GM21390 (cell line): Measurements from ENCODE around the gene TMEM131.
"Not testable (repeated sequence)": the region's sequence is repeated elsewhere in the genome, so short reads cannot be mapped to it uniquely, and the experiment has no call there.

Experiments
- ATAC-seq: cut with Tn5 transposase; IDR thresholded peaks from one replicate; pipeline ENCODE4 v1.9.1; 2021; ENCODE audit not compliant: unreplicated experiment

TMEM131 gene

DNA sequence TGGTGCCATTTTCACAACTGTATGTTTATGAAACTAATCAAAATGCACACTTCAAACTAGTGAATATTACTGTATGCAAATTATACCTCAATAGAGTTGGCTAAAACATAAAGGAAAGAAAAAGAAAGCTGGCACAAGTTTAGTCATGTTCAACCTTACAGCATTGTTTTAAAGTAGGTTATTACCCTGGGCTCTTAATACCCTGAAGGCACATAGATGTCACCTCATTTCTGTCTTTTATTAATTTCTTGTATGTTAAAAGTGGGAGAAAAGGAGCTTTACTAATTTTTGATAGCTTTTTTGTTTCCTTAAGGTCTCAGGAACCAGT is 32.7 kb downstream of the TMEM131 start:
- ATAC-seq, result no peak

DNA sequence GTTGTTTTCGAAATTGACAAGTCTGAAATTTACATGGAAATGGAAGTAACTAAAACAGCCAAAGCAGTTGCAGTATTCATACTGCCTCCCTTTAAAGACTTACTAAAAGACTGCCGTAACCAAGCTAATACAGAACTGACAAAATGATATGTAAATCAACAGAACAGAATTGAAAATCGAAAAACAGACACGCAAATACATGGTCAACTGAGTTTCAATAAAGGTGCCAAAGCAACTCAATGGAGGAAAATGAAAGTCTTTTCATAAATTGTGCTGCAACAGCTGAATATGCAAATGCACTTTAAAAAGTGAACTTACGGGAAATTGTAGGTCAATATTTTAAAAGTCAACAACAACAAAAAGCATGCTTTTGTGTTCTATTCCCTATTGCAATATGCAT is 34.2 kb downstream of the TMEM131 start:
- ATAC-seq, result no peak

DNA sequence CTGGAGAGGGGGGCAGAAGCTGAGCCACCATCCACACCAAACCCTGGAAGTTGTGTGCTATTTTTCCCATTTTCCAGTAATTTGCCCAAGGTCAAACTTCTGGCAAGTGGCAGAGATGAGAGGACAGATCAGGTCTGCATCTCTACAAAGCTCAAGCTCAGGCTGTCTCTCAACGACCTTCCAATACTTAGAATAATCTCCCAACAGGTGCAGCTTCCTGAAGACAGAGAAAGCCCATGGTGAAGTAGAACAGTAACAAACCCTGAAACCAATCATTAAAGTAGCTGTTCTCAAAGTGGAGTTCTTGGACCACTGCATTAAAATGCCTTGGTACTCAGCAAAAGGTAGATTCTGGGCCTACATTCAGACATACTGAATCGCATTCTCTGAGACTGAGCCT is 37.6 kb downstream of the TMEM131 start:
- no peak for ATAC-seq

DNA sequence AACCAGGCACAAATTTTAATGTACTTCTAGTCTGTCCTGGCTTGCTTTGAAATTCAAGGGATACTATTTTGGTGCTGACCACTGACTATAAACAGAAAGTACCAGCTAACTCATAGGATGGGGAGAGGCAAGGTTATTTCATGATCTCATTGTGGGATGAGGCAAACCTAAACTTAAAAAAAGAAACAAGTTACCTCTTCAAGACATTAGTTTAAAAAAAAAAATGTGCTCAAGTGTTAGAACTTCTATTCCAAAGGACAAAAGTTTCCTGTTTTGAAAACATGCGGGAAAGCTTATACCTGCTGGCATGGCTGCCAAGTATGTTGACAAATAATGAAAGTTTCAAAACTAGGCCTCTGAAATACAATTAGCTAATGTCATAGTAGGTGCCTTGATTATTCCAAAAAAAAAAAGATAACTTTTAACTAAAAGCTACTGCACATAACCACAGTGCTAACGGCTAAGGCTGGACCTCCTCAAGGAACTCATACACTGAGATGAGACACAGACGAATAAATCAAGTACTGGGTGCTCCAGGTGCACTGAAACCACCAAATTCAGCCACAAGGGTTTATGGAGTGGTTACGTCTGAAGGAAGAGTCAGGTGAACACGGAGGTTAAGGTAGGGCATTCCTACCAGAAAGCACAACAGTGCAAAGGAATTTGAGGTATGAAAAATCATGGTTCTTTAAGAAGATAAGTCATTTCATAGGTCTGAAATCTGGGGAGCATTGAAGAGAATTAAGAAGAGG is 38.1 kb downstream of the TMEM131 start:
- ATAC-seq, result no peak

DNA sequence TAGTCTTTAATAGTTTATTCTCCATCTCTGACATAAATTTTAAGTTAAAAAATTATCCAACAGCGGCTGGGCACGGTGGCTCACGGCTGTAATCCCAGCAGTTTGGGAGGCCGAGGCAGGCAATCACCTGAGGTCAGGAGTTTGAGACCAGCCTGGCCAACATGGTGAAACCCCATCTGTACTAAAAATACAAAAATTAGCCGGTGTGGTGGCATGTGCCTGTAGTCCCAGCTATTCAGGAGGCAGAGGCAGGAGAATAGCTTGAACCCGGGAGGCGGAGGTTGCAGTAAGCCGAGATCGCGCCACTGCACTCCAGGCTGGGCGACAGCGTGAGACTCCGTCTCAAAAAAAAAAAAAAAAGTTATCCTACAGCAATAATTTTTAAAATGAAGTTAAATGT is 39.0 kb downstream of the TMEM131 start:
- ATAC-seq, result not testable (repeated sequence)

DNA sequence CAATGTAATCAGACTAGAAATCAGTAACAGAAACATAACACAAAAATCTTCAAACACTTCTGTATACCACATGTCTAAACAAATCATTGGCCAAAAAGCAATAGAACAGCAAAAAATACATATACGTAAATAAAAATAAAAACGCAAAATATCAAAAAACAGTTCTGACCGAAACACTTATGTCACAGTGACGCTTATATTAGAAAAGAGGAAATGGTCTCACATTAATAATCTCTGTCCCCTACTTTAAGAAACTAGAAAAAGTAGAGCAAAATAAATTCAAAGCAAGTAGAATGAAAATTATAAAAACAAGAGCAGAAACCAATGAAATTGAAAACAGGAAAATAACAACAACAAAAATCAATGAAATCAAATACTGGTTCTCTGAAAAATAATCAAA is 41.9 kb downstream of the TMEM131 start:
- ATAC-seq, result no peak

DNA sequence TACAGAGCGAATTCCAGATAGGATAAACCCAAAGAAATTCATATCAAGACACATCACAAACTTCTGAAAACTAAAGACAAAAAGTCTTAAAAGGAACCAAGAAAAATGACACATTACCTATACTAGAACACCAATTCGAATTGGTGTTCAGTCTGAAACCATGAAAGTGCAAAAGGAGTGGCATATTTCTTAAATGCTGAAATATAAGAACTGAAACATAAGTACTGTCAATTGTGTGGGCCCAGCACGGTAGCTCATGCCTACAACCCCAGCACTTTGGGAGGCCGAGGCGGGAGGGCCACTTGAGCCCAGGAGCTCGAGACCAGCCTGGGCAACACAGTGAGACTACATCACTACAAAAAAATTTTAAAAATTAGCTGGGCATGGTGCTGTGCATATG is 43.4 kb downstream of the TMEM131 start:
- ATAC-seq, result no peak

DNA sequence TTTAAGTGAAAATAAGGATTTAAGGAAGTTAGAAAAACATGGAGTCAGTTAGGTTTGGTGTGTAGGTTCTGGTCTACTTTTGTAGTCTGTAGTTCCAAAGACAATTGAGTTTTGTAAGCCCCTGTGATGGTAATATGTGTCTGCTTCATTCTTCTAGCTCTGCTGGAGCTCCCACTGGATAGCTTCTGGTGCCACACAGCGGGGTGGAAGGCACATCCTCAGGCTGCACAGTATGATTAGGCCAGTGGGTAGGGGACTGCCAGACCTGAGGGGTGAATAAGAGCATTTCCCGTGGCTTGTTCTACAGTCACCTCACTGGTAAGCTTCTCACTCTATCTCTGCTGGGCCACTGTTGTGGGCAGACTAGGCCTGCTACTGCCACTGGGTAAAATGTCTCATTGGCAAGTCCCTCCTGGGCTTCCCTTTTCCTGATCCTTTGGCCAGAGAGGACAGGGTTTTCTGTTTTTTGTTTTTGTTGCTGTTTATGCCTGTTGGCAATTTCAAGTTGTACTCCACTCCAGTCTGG is 44.5 kb downstream of the TMEM131 start:
- no peak for ATAC-seq

DNA sequence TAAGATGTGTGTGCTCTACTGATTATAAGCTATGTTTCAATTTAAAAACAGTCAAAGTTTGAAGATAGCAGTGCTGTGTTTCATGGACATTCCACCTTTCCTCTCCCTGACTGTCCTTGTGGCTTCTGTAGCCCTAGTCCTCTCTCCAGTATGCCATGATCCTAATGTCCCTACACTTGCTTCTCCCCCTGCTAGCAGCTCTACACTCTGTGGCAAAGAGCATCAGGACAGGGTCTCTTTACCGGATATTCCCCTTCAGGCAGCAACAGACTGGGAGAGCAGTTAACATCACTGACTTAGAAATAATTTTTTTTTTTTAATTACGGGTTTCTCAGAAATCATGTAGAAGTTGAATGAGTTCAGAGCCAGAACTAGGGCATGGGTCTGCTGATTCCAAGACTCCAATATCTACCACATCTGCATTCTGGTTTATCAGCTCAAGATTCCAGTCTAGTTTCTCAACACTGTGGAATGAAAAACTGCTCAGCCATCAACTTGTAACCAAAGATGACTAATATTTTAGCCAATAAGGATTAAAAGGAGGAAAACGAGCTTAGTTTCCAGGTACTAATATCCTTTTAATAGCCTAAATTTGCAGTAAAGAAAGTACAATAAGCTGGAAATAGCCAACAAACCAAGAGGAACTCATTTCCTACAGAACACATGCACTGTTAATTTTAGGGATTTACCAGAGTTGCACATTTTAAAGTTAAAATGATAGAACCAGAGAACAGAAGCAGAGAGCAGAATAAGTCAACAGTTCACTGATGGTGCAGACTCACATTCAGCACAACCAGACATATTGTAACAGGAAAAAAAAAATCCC is 45.2 kb downstream of the TMEM131 start:
- no peak for ATAC-seq

DNA sequence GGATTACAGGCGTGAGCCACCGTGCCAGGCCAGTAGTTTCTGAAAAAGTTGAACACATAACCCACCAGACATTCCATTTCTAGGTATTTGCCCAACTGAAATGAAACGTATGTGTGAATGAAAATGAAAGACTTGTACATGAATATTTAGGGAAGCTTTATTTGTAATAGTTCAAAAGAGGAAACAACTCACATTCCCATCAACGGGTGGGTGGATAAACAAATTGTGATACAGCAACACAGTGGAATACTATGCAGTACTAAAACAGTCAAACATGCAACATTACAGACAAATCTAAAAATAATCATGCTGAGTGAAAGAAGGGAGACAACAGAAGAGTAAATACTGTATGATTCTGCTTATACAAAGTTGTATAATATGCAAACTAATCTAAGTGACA is 46.8 kb downstream of the TMEM131 start:
- no peak for ATAC-seq

DNA sequence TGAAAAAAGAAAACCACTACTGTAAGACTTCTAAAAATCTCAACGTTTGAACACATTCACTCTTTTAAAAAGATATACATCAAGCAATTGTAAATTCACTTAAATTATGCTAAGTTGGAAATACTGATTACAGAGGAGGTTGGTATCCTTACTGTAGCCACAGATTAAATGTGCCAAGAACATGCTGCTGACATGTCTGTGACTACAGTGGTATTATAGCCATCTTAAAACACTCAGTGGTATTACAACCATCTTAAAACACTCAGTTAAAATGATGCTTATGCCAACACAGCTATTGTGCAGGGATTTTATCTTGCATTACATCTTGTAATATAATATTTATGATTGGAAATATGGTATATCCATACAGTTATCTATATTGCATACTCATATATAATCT is 50.0 kb downstream of the TMEM131 start:
- ATAC-seq, result no peak

DNA sequence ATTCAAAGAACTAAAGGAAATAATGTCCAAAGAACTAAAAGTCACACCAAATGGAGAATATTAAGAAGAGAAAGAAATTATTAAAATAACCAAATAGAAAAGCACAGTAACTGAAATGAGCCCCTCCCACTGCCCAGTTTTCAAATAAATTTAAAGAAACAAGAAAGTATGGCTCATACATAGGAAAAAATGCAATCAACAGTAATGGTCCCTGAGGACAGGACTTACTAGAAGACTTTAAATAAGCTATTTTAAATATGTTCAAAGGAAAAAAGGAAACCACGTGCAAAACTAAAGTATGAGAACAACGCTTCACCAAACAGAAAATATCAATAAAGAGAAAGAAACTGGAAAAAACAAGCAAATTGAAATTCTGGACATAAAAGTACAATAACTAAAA is 58.9 kb downstream of the TMEM131 start:
- ATAC-seq, result no peak

DNA sequence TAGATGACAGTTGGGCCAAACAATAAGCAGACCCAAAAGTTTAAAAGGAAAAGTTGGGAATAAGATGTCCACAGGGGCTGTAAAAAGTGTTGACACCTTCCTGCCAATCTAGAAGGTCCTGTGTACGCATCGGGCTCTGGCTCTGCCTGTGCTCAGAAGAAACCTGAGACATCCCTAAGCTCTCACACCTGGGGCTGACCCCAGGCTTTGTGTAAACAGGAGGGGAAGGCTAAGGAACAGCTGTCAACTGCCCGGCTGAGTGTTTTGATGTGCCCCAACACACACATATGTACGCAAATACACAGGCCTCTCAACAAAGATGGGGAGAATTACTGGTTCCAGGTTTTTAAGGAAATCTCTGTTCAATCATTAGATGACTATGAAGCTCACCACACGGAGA is 59.5 kb downstream of the TMEM131 start:
- ATAC-seq, result peak; percentile 43

DNA sequence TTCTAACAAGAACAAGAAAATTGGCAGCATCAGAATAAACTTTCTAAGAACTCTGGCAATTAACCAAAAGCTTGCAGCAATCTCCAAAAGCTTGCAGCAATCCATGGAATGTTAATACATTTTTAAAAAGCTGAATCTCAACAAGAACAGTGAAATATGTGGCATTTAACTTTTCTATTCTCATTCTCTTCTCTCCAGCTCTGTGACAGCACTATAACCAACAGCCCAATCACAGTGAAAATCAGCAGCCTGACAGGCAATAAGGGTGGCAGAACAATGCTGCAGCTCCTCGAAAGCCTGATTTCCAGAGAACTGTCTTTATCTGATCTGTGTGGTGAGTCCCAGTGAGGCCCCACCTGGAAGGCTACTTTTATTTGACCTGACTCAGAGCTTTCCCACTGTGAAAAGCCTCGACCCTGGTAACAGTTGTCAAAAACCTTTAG is 60.0 kb downstream of the TMEM131 start:
- no peak for ATAC-seq

DNA sequence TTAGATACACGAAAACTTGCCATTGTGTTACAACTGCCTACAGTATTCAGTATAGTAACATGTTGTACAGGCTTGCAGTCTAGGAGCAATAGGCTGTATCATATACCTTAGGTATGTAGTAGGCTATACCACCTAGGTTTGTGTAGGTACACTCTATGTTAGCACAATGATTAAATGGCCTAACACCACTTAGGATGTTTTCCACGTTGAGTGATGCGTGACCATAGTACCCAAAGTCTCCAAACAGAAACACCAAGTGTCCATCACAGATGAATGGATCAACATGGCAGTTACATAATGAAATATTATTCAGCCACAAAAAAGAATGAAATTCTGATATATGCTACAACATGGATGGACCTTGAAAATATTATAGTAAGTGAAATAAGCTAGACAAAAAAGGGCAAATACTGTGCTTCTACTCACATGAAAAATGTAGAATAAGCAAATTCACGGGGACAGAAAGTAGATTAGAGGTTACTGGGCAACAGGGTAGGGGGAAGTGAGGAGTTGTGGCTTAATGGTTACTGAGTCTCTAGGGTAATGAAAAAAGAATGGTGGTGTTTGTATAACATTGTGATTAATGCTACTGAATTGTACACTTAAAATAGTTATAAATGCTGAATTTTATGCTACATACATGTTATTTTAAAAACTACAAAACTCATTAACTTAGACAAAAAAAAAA is 62.6 kb downstream of the TMEM131 start:
- peak; percentile 49 for ATAC-seq

DNA sequence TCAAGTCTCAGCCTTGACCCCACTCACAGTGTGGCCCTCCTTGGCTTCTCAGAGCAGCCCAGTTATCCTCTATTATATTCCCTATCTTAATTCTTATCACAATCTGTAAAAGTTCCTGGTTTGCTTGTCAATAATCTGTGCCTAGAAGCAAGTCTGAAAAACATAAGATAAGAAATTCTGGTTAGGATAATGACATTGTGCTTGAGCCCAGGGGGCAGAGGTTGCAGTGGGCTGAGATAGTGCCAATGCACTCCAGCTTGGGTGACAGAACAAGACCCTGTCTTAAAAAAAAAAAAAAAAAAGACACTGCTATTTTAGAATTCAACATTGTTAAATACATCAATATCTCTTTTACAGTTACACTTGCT is 63.9 kb downstream of the TMEM131 start:
- ATAC-seq, result no peak

DNA sequence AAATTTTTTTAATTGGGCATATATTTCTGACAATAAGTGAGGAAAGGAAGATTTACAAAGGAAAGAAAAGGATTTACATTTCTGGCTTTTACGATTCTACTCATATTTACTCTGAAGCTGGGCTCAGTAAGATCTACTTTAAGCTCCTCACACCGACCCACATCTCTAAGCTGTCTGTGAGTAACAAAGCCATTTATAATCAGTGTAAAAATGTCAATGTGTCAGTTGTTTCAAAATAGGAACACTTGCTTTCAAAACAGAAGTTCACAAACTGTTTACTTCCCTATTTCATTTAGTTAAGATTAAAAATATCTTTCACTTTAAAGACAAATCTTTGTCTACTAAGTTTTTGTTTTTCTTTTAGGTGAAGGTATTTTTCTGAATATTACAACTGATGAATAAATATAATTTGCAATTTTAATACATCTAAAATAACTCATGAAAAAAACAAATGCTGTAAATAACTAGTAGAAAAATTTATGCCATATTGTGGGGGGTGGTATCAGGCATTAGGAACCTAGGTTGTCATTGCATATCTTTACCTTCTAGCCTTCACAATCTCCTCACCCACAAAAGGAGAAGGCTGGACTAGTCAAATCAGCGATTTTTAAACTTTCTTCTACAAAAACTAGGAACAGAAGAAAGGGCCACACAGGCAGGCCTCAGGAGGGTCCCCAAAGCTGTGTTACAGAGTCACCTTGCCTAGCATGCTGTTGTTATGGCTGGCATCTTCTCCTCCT is 64.5 kb downstream of the TMEM131 start:
- peak; percentile 50 for ATAC-seq

DNA sequence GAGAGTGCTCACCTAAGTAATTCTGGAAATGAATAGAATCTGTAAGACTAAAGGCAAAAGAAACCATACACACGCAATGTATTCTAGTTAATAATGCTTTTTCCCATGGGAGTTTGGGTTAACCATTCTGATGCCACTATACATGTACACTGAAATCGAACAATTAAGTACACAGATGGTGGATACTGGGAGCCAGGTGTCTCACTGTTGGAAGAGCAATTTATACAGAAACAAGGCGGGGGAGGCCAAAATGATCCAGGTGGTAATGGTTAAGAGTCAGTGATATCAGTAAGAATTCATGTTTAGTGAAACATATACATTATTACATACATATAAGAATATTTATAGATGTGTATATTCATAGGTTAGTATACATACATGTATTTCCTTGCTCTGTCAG is 67.2 kb downstream of the TMEM131 start:
- no peak for ATAC-seq

DNA sequence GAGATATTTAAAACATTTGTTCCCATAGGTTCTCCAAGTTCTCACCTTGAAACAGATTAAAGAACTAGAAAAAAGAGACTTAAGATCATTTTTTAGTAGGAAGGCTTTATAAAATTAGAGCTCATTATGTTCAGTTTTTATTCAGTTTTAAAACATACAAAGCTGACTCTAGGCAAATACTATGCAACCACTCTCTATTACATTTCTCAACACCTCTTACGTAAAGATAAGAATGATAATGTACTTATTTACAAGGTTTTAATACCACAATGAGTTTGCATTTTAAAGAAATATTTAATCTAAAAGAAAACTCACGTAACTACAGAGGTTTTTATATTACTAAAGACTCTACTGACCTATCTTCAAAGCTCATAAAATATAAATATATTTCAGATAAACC is 68.8 kb downstream of the TMEM131 start:
- ATAC-seq, result no peak

DNA sequence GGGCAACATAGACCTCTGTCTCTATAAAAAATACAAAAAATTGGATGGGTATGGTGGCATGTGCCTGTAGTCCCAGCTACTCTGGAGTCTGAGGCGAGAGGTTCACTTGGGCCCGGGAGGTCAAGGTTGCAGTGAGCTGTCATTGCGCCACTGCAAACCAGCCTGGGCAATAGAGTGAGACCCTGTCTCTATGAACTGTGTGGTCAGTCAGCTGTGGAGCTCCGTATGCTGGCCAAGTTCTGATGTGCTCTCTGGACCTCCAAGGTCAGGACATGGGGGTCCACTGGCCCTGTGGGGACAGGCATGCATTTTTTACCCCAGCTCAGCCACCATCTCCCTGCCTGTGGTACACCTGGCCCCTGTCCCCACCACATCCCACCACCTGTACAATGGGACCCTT is 71.6 kb downstream of the TMEM131 start:
- ATAC-seq, result no peak

DNA sequence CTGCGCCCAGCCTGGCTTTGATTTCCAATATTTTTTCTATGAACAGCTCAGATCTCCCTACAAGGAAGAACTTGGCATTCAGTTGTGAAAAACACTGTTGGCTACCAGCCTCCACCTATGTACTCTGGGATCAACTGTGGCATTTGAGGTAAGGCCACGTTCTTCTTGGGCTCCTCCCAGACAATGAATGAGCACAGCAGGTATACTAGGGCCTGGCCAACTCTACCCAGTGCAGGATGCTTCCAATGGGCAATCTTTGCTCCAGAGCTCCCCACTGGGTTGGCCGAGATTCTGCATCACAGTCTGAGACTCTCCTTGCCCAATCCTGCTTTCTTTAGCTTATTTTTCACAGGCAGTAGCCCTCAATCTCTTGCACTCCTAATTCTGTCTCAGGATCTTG is 75.9 kb downstream of the TMEM131 start:
- ATAC-seq, result no peak
